Stimulated activated CD8-positive, alpha-beta memory T cell treated with anti-CD3 and anti-CD28 coated beads, Interleukin-2, amount 100 ng/mL, for 1 hour (primary cell): Measurements from ENCODE around the gene TBC1D14.
A peak's percentile ranks its signal among the peaks of the same experiment; 100 is the strongest.
"Not testable (repeated sequence)": the region's sequence is repeated elsewhere in the genome, so short reads cannot be mapped to it uniquely, and the experiment has no call there.

Source experiments
- DNase-seq, 2 donors: peaks; one replicate each; pipeline ENCODE4 v3.0.0-alpha.2; 2020; ENCODE audit warnings: low read depth in 2 of 2

TBC1D14 gene

DNA sequence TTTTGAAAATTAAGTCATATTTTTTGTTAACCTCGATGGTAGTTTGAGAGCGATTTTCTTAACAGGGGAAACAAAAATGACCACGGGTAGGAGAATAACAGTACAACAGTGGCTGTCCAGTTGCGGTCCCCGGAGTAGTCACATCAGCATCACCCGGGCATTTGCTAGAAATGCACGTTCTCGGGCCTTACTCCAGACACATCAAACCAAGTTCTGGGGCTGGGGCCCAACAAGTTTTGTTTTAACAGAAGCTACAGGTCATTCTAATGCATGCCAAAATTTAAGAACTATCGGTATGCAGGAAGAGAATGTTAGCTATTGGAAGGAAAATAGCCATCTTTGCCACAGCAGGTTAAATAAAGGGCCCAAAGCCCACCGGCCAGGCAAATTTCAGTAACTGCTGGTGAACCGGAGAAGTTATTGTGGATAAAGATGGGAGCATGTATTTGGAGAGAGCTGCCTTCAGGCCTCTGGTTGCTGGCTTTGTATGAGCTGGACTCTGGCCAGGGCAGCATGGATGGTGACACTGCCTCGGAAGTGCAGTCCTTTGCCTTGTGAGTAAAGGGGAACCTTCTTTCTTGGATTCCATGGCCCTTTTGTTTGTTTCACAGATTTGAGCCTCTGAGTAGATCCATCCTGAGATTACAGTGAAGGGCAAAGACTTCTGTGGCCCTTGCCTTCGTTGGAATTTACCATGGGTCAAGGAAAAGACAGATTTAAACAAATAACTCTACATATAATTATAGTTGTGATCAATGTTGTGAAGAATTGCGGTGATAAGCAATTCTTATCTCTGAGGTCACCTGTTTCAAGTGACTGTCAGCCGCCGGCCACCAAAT, 62.1 kb downstream of the TBC1D14 start:
- DNase-seq = no peak

DNA sequence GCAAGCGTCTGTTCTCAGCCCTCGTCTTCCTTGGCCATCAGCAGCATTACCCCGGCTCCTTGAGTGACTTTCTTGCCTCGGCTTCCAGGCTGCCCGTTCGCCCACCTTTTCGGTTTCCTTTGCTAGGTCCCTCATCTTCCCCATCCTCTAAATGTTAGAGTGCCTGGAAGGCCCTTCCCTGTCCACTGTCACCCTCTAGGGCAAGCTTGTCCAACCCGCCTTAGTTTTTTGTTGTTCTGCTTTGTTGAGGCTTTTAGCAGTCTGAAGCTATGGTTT, 62.7 kb downstream of the TBC1D14 start:
- DNase-seq = no peak

DNA sequence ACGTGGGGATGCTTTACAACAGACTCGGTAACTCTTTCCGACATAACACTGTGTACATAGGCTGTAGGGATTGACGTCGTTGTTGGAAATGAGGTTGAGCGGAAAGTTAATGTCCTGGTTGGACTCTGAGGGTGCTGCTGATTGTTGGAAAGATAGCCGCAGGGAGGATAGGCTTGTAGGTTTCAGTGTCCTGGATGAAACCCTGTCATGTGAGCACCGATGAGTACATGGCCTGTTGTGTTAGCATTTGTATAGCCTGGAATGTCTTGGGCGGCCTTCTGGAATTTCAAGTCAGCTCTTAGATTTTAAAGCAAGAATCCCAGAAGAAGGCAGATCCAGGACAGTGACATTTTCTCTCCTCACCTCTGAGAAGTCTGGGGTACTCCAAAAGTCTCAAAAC, 63.3 kb downstream of the TBC1D14 start:
- no peak for DNase-seq

DNA sequence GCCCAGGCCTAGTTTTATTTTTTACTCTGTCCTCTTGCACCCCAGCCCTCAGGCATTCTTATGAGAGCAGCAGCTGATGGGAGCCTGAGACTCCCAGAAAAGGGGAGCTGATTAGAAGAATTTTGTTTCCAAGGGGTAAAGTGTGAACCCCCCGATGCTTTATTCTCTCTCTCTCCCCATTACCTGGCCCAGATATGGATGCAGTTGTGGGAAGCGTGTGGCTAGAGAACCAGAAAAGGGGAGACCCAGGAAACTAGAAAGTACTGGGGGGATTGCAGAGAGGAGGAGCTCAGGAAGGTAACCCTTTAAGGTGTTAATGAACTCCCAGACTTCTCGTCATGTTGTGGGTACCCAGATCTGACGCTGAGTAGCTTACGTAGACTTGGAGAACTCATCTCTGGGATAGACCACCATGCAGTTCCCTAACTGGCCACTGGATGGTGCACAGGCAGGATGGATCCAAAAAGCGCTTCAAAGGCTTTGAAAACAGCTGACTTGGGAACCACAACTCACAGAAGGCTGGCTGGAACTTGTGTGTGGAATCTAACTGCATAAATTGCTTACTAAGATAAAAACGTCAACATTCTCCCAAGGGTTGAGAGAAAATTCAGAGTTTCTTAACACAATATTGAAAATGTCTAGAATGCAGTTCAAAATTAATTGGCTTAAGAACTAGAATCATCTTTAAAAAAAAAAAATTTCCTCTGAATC, 64.7 kb downstream of the TBC1D14 start:
- peak; percentile 61 to 67 for DNase-seq

DNA sequence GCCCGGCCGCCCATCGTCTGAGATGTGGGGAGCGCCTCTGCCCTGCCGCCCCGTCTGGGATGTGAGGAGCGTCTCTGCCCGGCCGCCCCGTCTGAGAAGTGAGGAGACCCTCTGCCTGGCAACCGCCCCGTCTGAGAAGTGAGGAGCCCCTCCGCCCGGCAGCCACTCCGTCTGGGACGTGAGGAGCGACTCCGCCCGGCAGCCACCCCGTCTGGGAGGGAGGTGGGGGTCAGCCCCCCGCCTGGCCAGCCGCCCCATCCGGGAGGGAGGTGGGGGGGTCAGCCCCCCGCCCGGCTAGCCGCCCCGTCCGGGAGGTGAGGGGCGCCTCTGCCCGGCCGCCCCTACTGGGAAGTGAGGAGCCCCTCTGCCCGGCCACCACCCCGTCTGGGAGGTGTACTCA, 68.2 kb downstream of the TBC1D14 start:
- DNase-seq = not testable (repeated sequence)

DNA sequence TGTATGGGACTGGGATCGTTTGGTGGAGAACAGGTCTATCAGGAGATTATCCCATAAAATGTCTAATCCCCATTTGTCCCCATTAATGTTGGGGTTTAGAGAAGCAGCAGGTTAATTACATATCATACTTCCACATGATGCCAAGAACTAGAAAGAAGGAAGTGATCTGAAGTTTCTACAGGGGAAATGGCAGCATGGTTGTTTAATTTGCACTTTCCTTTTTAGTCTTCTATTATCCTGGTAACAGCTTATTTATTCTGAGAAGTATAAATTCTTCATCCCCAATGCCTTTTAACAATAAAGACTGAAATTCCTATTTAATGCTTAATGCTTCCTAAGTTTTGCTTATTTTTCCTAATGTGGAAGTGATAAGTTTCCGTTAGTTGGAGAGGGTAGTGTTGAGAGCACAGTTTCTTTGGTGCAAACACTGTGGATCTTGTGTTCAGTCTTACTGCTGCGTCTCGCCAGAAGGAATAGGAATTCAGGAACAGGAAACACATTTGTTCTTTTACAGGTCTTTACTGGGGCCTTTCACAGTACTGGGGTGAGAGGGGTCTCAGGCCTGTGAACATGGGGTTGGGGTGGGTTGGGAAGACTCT, 74.0 kb downstream of the TBC1D14 start:
- no peak for DNase-seq

DNA sequence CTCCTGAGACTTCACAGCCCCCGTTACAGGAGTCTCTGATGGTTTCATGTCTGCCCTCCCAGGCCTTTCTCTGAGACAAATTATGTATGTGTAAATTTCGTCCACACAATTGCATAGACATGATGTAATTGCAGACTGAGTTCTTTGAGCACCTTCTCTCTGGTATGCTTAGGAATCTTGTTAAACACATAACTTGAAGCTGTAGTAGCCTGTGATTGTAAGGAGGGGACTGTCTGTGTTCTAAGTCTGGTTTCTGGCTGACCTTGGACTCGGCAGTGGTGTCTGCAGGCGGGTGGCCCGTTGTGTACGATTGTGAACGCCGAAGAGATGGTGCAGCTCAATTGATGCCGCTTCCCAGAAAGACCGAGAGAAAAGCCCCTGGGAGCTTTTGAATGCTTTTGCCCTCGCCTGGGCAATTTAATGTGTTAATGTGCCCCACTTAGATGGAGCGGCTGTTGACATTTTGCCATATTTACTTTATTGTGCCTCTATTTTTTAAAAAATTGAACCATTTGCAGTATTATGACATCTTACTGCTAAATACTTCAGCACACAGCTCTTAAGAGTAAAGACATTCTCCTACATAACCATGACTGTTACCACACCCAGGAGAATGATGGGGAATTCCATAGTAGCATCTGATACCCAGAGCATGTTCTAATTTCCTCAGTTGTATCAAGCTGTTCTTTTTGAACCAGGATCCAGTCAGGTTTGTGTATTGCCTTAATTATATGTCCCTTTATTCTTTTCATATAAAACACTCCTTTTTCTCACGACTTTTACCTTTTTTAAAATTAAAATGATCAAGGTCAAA, 75.2 kb downstream of the TBC1D14 start:
- DNase-seq = no peak

DNA sequence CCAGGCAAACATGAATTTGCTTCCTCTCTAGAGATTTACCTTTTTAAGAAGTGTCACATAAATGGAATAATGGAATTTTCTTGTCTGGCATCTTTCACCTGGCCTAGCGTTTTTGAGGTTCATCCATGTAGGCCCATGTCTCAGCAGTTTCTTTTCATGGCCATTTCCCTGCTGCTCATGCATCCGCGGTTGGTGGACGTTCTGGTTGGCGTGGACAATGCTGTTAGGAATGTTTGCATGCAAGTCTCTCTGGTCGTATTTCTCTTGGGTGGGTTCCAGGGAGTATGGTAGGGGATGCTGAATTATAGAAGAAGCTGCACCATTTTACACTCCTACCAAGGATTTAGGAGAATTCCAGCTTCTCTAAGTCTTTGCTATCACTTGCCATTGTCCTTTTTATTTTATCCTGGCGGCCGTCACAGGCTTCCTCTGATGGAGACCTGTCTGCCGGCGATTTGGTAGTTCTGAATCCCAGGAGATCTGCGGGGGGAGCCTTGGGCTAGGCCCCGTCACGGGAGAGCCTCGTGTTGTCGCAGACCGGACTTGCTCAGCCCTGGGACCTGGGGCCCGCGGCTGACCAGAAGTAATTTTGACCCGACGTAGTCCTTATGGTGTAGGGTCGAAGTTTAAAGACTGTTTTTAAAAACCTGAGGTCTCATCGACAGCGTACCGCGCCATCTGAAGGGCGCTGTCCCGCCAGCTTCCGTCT, 76.6 kb downstream of the TBC1D14 start:
- no peak for DNase-seq

DNA sequence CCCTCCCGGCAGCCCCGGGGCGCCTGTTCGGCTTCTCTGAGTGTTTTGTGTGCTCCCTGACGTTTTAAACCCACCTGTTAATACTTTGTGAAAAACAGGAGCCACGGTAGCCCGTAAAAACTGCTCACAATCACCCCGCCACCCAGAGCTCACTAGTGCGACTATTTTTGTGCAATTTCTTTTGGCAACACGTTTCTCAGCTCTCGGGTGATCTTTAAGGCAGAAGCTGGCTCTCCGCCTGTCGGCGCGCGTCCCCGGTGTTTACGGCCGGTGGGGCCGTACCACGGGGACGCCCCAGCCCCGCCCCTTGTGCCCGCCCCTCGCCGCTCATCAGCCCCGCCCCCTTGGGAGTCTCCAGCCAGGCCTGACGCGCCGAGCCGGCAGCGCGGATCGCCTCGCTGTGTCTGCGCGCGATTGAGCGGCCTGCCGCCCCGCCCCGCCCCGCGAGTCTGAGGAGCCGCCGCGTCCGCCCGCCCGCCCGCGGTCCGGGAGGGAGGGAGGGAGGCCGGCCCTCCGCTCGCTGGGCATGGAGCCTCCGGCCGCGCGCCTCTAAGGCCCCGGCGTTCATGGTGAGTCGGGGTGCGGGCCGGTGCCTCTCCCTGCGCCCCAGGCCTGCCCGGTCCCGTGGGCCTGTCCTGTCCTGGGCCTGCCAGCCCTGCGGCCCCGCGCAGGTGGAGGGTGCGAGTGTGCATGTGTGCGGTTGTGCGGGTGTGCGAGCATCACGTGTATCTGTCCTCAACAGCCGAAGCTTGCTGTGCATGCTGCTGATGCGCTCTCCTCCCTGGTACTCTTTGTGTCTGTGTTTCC, 77.4 kb downstream of the TBC1D14 start:
- peak; percentile 88 to 91 for DNase-seq

DNA sequence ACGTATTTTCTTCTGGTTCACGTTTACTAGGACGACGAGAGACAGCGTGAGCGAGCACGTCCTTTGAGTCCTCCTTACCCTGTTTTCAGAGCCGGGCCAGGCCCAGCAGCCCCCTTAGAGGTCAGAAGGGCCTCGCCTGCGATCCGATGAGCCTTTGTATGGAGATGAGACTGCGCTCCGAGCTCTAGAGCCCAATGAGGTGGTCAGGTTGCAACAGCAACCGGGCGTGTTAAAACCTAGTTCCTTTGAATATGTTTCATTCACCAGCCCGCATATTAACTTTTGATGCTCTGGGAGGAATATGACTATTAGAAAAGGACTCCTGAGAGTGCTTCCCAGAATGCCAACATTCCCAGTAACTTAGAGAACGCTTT, 77.9 kb downstream of the TBC1D14 start:
- DNase-seq = no peak

DNA sequence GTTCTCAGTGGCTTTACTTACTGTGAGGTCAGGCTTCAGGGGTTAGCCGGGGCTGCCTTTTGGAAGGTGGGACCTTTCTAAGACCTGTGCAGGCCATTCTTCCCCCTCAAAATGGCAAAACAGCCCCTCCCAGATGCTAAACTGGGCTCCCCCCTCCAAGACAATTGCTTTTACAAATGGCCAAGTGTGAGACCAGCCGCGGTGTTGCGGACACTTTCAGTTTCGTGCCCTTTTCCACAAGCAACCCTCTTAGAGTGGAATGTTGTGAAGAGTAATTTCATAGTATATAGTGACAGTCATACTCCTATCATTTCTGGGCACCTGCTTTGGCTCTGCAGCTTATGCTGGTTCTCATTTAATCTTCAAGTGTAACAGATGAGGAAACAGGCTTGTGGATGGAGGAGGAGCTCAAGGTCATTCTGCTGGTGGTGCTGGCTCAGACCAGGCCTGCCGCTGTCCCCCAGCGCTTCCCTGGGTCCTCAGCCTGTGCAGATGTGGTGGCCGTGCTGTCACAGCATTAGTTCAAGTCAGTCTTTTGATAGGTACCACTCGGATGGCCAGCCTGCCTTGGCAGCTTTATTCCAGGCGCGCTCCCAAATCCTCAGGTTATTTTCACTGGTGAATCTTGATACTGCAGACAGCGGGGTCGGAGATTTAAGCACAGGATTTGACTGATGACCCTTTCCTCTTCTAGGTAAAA, 78.5 kb downstream of the TBC1D14 start:
- DNase-seq = no peak

DNA sequence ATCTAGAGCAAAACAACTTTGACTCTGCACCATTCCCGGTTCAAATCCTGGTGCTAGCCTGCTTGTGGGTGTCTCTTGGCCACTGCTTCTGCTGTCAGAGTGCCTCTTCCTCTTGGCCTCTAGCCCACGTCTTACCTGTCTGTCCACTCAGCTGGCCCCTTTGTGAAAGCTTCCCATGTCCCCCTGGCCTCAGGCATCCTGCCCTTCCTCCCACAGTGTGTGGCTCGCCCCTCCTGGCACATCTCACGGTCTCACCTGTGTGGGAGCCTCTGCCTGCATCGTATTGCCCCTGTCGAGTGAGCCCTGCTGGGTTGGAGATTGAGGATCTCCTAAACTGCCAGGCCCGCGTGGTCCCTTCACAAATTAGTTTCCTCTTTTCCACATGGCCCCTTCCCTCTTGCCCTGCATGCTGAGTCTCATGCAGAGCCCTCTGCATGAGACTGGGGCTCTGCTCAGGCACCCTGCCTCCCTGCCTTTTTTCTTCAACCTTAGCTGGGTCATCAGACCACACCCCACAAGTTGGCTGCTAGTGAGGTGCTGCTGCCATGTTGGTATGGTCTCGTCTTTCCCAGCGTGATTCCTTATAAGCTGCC, 79.8 kb downstream of the TBC1D14 start:
- no peak for DNase-seq

DNA sequence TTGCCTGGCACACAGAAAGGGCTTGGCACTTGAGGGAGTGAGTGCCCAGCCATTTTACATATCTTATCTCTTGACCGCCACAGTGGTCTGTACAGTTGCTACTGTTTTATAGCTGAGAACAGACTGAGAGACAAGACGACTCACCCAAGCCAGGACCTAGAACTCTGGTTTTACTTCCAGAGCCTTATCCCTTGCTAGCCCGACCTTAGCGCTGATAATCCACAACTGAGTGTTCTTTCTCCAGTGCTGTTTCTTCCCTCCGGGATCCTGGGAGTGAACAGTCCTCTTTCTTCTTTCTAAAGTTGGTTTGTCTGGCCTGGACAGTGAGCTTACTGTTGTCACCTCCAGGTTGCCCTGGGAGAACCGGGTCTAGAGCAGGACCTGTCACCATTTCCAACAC, 81.0 kb downstream of the TBC1D14 start:
- DNase-seq = no peak

DNA sequence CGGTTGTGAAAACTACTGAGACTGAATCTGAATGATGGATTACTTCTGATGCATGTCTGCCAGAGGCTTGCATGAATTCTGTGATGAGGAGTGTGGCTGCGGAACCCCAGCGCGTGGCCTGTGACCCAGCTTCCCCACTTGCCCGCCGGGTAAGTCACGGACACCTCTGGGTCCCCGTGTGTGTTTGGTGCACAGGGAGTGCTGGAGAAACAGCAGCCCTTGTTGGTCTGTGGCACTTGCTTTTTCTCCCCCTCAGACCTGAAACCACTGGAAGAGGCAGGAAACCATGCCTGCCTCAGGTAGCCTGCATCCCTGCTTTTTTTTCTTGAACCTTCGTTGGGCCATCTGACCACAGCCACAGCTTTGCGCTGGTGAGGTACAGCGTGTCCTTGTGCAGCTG, 81.6 kb downstream of the TBC1D14 start:
- DNase-seq = no peak

DNA sequence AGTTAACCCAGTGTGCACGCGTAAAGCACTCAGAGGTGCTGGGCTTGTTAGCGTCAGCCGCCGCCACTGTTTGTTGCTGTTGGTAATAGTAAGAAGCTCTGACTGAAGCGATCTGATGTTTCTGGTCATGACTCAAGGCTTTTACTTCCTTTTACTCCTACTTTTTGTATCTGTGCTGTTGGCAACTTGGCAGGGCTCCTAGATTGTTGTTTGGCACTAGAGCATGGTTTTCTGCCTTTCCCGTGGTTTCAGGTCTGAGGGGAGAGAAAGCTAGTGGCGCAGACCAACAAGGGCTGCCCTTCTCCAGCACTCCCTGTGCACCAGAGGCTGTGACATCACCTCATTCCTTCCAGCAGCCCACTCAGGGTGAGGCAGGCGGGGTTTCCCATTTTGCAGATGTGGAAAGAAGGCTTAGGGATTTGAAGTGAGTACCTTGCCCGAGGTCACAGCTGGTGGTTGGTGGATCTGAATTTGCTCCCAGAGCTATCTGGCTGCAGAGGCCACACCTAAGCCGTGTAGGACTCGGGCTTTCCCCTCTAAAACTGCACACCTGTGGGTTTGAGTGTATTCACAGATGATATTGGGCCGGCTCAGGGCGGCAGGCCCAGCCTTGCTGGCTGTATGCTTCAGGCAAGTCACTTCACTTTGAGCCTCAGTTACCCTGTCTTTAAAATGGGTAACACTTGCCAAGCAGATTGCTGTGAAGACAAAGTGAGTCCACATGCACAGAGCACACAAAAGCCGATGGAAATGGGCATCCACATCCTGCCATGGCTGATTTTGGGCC, 82.3 kb downstream of the TBC1D14 start:
- no peak for DNase-seq

DNA sequence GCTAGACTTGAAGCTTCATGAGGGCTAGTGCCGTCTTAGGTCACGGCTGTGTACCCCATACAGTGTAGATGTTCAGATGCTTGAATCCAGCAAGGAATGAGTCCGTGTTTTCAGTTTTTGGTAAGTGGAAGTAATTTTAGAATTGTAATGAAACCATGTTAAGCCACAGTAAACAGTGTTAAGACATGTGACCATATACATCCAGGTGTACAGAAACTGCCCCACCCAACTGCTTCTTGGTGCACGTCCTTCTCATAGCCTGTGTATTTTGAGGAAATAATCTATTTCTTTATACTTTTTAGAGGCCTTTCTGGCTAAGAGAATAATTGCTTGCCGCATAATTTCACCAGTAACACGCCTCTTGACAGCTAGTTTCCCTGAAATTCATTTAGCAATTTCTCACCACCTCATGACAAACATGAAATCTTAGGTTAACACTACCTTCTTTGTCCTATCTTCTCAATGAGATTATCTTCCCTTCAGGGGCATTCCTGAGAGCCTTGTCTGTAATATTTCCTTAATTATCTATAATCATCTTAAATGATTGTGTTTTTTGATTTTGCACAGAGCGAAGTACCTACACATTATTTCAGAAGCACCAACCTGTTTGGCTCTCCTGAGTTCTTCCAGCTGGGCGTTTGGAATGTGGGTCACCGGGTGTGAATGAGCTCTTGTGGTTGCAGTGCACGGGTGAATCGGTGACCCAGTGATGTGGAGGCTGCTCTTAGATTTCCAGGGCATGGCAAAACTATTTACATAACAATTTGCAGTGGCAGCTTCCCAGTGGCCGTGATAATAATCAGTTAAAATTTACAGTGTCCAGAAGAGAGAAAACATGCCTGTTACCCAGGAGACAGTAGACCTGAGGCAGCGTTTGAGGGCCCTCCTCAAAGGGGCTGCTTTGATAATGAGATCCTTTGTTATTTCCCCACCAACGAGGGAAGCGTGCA, 83.4 kb downstream of the TBC1D14 start:
- DNase-seq = no peak

DNA sequence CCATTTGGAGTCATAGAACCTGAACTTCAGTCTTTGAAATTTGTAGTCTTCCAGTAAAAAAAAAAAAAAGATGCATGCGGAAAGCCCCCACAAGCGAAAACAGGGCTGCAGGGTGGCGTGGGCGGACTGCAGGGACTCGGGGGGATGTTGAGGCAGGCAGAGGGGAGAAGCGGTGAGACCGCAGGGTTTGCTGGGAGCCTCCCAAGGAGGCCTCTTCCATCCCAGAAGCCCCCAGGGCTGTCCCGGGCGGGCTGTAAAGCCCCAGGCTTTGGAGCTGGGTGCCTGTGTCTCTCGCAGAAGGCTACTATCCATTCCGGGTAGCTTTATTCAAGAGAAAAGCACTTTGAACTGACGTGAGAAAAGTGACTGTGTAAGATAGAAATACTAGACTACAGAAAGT, 86.9 kb downstream of the TBC1D14 start:
- DNase-seq = no peak
